Lung (tissue), 12 donors: ENCODE results near the gene PLA2G2D. TPM values are rescaled to one million over a fixed set of nuclear protein-coding genes. Genes with fewer than 3 reads are reported as not detected.

Experiments used
- ATAC-seq: fragments of 200-7000 bp; cut with Tn5 transposase; one replicate; pipeline ENCODE4 v1.9.1; 2020; ENCODE audit warnings: moderate number of reproducible peaks; ENCODE audit not compliant: insufficient read depth, low FRiP score
- DNase-seq, 3 donors: peaks; one replicate each; pipeline ENCODE4 v3.0.0-alpha.2; 2013 to 2017
- H3K27ac ChIP-seq, 2 donors: one replicate each; pipeline ENCODE4 v1.5.1; 2013; ENCODE audit warnings: mild to moderate bottlenecking in 2 of 2, moderate library complexity in 2 of 2, control low read depth in 1 of 2, inconsistent platforms in 1 of 2, low read depth in 1 of 2, low read length in 1 of 2
- H3K27me3 ChIP-seq, 3 donors: one replicate each; pipeline ENCODE4 v1.5.1; 2013; ENCODE audit warnings: low read length in 2 of 3; ENCODE audit not compliant: control insufficient read depth in 3 of 3, insufficient read depth in 3 of 3
- H3K36me3 ChIP-seq, 4 donors: one replicate each; pipeline ENCODE4 v1.5.1; 2013; ENCODE audit warnings: low read length in 4 of 4, mild to moderate bottlenecking in 1 of 4, moderate library complexity in 1 of 4; ENCODE audit not compliant: control insufficient read depth in 4 of 4, insufficient read depth in 4 of 4
- H3K4me1 ChIP-seq, 5 donors: one replicate each; pipeline ENCODE4 v1.5.1; 2013; ENCODE audit warnings: low read length in 5 of 5, mild to moderate bottlenecking in 2 of 5, moderate library complexity in 1 of 5; ENCODE audit not compliant: control insufficient read depth in 5 of 5, insufficient read depth in 5 of 5
- H3K4me3 ChIP-seq: one replicate; pipeline ENCODE4 v1.5.1; 2013; ENCODE audit warnings: mild to moderate bottlenecking, control low read depth, moderate library complexity
- H3K9ac ChIP-seq, 2 donors: one replicate each; pipeline ENCODE4 v1.5.1; 2013; ENCODE audit warnings: low read length in 2 of 2, control low read depth in 1 of 2; ENCODE audit not compliant: insufficient read depth in 1 of 2
- H3K9me3 ChIP-seq, 4 donors: one replicate each; pipeline ENCODE4 v1.5.1; 2013; ENCODE audit warnings: low read length in 3 of 4, mild to moderate bottlenecking in 1 of 4, moderate library complexity in 1 of 4; ENCODE audit not compliant: control insufficient read depth in 4 of 4, insufficient read depth in 3 of 4
- whole genome bisulfite sequencing, 2 donors: extraction: QIAGEN DNeasy Blood & Tissue Kit; methylation state at CpG; one replicate each; pipeline ENCODE4 v1.1.7; 2013; 5-methylcytosine and 5-hydroxymethylcytosine counted together
- polyA plus RNA-seq, 2 donors: library from polyadenylated mRNA; stranded (reverse); fragments of 200-250 nt; gene quantifications; one replicate each; pipeline ENCODE4 v1.2.1, GENCODE V29; 2013
- total RNA-seq, 2 donors: library from RNA; depleted of rRNA in 1 of 2; stranded (reverse); fragments of >200 nt in 1 of 2; gene quantifications; one replicate each; pipeline ENCODE4 v1.2.1, GENCODE V29; 2014 to 2021
- TF ChIP-seq, protein P1 (sequence below): IDR thresholded peaks from 2 replicates; pipeline ENCODE4 v1.5.1; 2012; ENCODE audit warnings: mild to moderate bottlenecking; ENCODE audit errors: control extremely low read depth, extremely low read depth
- donor health status: control.
- donor health status: control.
- donor health status: Bipolar disorder and iron deficiency.
- donor health status: healthy.
- donor health status: DM: yes; HTN: yes; CAD: no.

PLA2G2D gene
- total and polyA plus RNA-seq, 4 donors = 0.06 to 0.57 (median 0.06) TPM; not detected in 1

DNA sequence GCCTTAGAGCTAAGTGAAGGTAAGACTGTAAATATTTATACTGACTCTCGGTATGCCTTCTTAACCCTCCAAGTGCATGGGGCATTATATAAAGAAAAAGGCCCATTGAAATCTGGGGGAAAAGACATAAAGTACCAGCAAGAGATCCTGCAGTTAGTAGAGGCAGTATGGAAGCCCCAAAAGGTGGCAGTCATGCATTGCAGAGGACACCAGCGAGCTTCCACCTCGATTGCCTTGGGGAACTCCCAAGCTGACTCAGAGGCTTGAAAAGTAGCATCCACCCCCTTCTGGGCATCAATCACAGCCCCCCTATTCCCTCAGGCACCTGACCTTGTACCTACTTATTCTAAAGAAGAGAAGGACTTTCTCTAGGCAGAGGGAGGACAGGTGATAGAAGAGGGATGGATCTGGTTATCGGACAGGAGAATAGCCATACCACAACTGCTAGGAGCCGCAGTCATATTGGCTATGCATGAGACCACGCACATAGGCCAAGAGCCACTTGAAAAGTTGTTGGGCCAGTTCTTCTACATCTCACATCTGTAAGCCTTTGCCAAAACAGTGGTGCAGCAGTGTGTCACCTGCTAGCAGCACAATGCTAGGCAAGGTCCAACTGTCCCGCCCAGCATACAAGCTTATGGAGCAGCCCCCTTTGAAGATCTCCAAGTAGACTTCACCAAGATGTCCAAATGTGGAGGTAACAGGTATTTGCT is 39.2 kb upstream of the PLA2G2D start:
- H3K4me1 ChIP-seq = peaks cover 0 to 9% (median 4%) of the 10 kb centered on the region in 5 donors
- no peak for ATAC-seq
- H3K9me3 ChIP-seq = peaks cover 0 to 37% (median 16%) of the 10 kb centered on the region in 4 donors
- WGBS, 2 donors = 76 to 93% methylated on average over 7 of the region's 7 CpGs
- H3K4me3 ChIP-seq = no peak overlapping the region
- H3K9ac ChIP-seq = no peak overlapping the region
- TF ChIP-seq, protein P1, sequence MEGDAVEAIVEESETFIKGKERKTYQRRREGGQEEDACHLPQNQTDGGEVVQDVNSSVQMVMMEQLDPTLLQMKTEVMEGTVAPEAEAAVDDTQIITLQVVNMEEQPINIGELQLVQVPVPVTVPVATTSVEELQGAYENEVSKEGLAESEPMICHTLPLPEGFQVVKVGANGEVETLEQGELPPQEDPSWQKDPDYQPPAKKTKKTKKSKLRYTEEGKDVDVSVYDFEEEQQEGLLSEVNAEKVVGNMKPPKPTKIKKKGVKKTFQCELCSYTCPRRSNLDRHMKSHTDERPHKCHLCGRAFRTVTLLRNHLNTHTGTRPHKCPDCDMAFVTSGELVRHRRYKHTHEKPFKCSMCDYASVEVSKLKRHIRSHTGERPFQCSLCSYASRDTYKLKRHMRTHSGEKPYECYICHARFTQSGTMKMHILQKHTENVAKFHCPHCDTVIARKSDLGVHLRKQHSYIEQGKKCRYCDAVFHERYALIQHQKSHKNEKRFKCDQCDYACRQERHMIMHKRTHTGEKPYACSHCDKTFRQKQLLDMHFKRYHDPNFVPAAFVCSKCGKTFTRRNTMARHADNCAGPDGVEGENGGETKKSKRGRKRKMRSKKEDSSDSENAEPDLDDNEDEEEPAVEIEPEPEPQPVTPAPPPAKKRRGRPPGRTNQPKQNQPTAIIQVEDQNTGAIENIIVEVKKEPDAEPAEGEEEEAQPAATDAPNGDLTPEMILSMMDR = no peak
- no peaks in the 10 kb centered on the region for H3K27me3 ChIP-seq
- no peak for DNase-seq
- H3K36me3 ChIP-seq = no peaks in the 10 kb centered on the region
- no peak overlapping the region for H3K27ac ChIP-seq

DNA sequence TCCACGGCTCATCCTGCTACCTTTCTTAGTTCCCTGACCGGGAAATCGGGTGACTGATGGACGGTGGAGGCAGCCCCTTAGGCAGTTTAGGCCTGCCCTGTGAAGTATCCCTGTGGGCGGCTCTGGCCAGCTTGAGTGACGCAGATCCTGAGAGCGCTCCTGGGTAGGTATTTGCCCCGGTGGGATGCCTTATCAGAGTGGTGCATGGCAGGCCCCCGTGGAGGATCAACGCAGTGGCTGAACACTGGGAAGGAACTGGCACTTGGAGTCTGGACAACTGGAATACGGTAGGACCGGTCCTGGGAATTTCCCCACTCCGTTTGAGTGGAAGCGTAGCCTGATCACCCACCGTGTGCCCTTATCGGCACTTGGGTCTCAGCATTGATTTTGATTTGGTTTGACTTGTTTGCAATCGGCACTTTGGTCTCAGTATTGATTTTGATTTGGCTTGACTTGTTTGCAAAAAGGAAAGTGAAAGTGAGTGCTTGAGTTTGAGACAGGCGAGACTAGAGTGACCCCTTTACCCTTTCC is 35.0 kb upstream of the PLA2G2D start:
- ATAC-seq (no peak), DNase-seq (no peak)
- TF ChIP-seq, protein P1 = no peak
- Histone ChIP-seq H3K4me3 (no peak overlapping the region), H3K27me3 (no peaks in the 10 kb centered on the region), H3K27ac (peak overlapping the region in 1 of 2 donors; percentile 15), H3K36me3 (no peaks in the 10 kb centered on the region), H3K9me3 (peaks cover 0 to 12% (median 5%) of the 10 kb centered on the region in 4 donors), H3K4me1 (peaks cover 0 to 26% (median 8%) of the 10 kb centered on the region in 5 donors), H3K9ac (no peak overlapping the region)
- 68 to 82% methylated on average over 18 of the region's 18 CpGs for WGBS, 2 donors

DNA sequence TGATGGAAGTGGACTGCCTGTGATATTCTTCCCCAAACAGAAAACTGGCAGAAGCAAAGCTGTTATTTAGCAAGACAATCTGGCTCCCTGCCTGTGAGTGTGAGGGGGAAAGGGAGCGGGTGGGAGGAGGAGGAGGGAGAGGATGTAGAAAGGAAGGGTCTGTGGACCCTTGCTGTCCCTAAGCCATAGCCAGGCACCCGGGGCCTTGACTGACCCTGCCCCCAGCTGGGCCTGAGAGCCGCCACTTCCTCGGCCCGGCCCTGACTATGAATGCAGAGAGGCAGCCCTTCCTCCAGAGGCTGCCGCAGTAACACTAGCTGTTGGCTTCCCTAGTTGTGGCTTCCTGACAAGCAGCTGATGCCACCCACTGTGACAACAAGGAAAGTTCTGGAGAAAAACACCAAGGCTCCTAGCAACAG is 33.7 kb upstream of the PLA2G2D start:
- TF ChIP-seq, protein P1 = no peak
- Histone ChIP-seq H3K36me3 (no peaks in the 10 kb centered on the region), H3K9me3 (peaks cover 0 to under 1% (median 0%) of the 10 kb centered on the region in 4 donors), H3K27me3 (peaks cover 0 to under 1% (median 0%) of the 10 kb centered on the region in 3 donors), H3K4me3 (no peak overlapping the region), H3K9ac (no peak overlapping the region), H3K27ac (peak overlapping the region in 1 of 2 donors; percentile 85), H3K4me1 (peaks cover 0 to 26% (median 8%) of the 10 kb centered on the region in 5 donors)
- ATAC-seq (no peak), DNase-seq (peak; percentile 87 to 95 (median 94))
- WGBS, 2 donors = 40 to 53% methylated on average over 6 of the region's 6 CpGs
